H9 (cell line): ENCODE measurements around the gene LEKR1. TPM values are rescaled to one million over a fixed set of nuclear protein-coding genes. Genes with fewer than 3 reads are reported as not detected.

Experiments
- DNase-seq: peaks from one replicate; pipeline ENCODE4 v3.0.0-alpha.2; 2017
- H2AFZ ChIP-seq: one replicate; pipeline ENCODE4 v1.6.1; 2013; ENCODE audit warnings: mild to moderate bottlenecking, low read length, control low read depth, moderate library complexity
- H2AK5ac ChIP-seq: 2 replicates; pipeline ENCODE4 v1.6.1; 2013; ENCODE audit warnings: low read length, control low read depth, mixed read lengths; ENCODE audit not compliant: insufficient read length
- H2BK120ac ChIP-seq: one replicate; pipeline ENCODE4 v1.6.1; 2013; ENCODE audit warnings: low read depth, mild to moderate bottlenecking, low read length, control low read depth, inconsistent platforms; ENCODE audit not compliant: poor library complexity, severe bottlenecking
- H2BK12ac ChIP-seq: 2 replicates; pipeline ENCODE4 v1.6.1; 2013; ENCODE audit warnings: low read length, control low read depth, mixed read lengths, low read depth; ENCODE audit not compliant: insufficient read length
- H2BK15ac ChIP-seq: 2 replicates; pipeline ENCODE4 v1.6.1; 2013; ENCODE audit warnings: low read depth, low read length, control low read depth
- H2BK20ac ChIP-seq: one replicate; pipeline ENCODE4 v1.6.1; 2013; ENCODE audit warnings: low read depth, mild to moderate bottlenecking, low read length, control low read depth, inconsistent platforms; ENCODE audit not compliant: poor library complexity, severe bottlenecking
- H2BK5ac ChIP-seq: 2 replicates; pipeline ENCODE4 v1.6.1; 2013; ENCODE audit warnings: low read length, control low read depth, mixed read lengths; ENCODE audit not compliant: insufficient read length
- H3K14ac ChIP-seq: 2 replicates; pipeline ENCODE4 v1.6.1; 2013; ENCODE audit warnings: low read length, control low read depth; ENCODE audit not compliant: insufficient read depth
- H3K18ac ChIP-seq: 2 replicates; pipeline ENCODE4 v1.6.1; 2013; ENCODE audit warnings: low read depth, mild to moderate bottlenecking, mixed read lengths, low read length, control low read depth; ENCODE audit not compliant: insufficient read length
- H3K23ac ChIP-seq: 2 replicates; pipeline ENCODE4 v1.6.1; 2013; ENCODE audit warnings: low read length, control low read depth, mixed read lengths, low read depth; ENCODE audit not compliant: insufficient read length
- H3K23me2 ChIP-seq: 2 replicates; pipeline ENCODE4 v1.6.1; 2013; ENCODE audit warnings: low read depth, mild to moderate bottlenecking, mixed read lengths, low read length, control low read depth; ENCODE audit not compliant: insufficient read length, poor library complexity, severe bottlenecking
- H3K27ac ChIP-seq: 2 replicates; pipeline ENCODE4 v1.5.1; 2013; ENCODE audit warnings: low read length, control low read depth, mixed read lengths, low read depth; ENCODE audit not compliant: insufficient read length
- H3K27me3 ChIP-seq: 2 replicates; pipeline ENCODE4 v1.6.1; 2013; ENCODE audit warnings: low read length, control low read depth, inconsistent platforms; ENCODE audit not compliant: insufficient read depth
- H3K4ac ChIP-seq: 2 replicates; pipeline ENCODE4 v1.6.1; 2013; ENCODE audit warnings: low read depth, mild to moderate bottlenecking, control low read depth, inconsistent platforms, low read length, moderate library complexity
- H3K4me1 ChIP-seq: 2 replicates; pipeline ENCODE4 v1.6.1; 2013; ENCODE audit warnings: low read length, control low read depth, inconsistent platforms; ENCODE audit not compliant: insufficient read depth
- H3K4me2 ChIP-seq: 2 replicates; pipeline ENCODE4 v1.6.1; 2013; ENCODE audit warnings: low read length, control low read depth, mixed read lengths; ENCODE audit not compliant: insufficient read length, insufficient read depth
- H3K56ac ChIP-seq: 2 replicates; pipeline ENCODE4 v1.6.1; 2013; ENCODE audit warnings: low read depth, mild to moderate bottlenecking, mixed read lengths, low read length, control low read depth; ENCODE audit not compliant: insufficient read length
- H3K79me1 ChIP-seq: 2 replicates; pipeline ENCODE4 v1.6.1; 2013; ENCODE audit warnings: low read depth, mild to moderate bottlenecking, moderate library complexity, low read length, control low read depth, inconsistent platforms; ENCODE audit not compliant: insufficient read depth, poor library complexity, severe bottlenecking
- H3K79me2 ChIP-seq: 2 replicates; pipeline ENCODE4 v1.6.1; 2013; ENCODE audit warnings: low read length, control low read depth, inconsistent platforms; ENCODE audit not compliant: insufficient read depth
- H3K9ac ChIP-seq: 2 replicates; pipeline ENCODE4 v1.6.1; 2013; ENCODE audit warnings: low read length, control low read depth, mixed read lengths; ENCODE audit not compliant: insufficient read length; ENCODE audit errors: extremely low read depth
- H3K9me3 ChIP-seq: one replicate; pipeline ENCODE4 v1.6.1; 2013; ENCODE audit warnings: low read depth, low read length, inconsistent platforms; ENCODE audit not compliant: control insufficient read depth
- H3T11ph ChIP-seq: one replicate; pipeline ENCODE4 v1.6.1; 2013; ENCODE audit warnings: mild to moderate bottlenecking, low read length, control low read depth, inconsistent platforms
- H4K20me1 ChIP-seq: one replicate; pipeline ENCODE4 v1.6.1; 2013; ENCODE audit not compliant: control insufficient read depth, insufficient read length, insufficient read depth
- H4K5ac ChIP-seq: 2 replicates; pipeline ENCODE4 v1.6.1; 2013; ENCODE audit warnings: low read depth, mild to moderate bottlenecking, mixed read lengths, low read length, control low read depth; ENCODE audit not compliant: insufficient read length
- H4K8ac ChIP-seq: replicated peaks from 2 replicates; pipeline ENCODE4 v1.6.1; 2013; ENCODE audit warnings: low read length, control low read depth, mixed read lengths, low read depth; ENCODE audit not compliant: insufficient read length
- H4K91ac ChIP-seq: 2 replicates; pipeline ENCODE4 v1.6.1; 2013; ENCODE audit warnings: low read depth, mild to moderate bottlenecking, moderate library complexity, mixed read lengths, low read length, control low read depth; ENCODE audit not compliant: insufficient read length
- H3K27ac Mint-ChIP-seq, 3 experiments: 2 replicates in 2 of 3; 3 replicates in 1 of 3; pipeline ENCODE4 v1.8.0; 2020 to 2021; ENCODE audit warnings: mixed read lengths in 3 of 3, mild to moderate bottlenecking in 1 of 3, moderate library complexity in 1 of 3
- H3K27me3 Mint-ChIP-seq: 2 replicates; pipeline ENCODE4 v1.8.0; 2021; ENCODE audit warnings: low read depth, mild to moderate bottlenecking, moderate library complexity, mixed read lengths
- H3K36me3 Mint-ChIP-seq, 3 experiments: 2 replicates in 2 of 3; 3 replicates in 1 of 3; pipeline ENCODE4 v1.8.0; 2020 to 2021; ENCODE audit warnings: low read depth in 3 of 3, mixed read lengths in 3 of 3; ENCODE audit not compliant: insufficient read depth in 1 of 3
- H3K4me1 Mint-ChIP-seq, 2 experiments: 2 replicates each; pipeline ENCODE4 v1.8.0; 2020; ENCODE audit warnings: mixed read lengths in 2 of 2
- H3K4me3 Mint-ChIP-seq, 2 experiments: 2 replicates in 1 of 2; 3 replicates in 1 of 2; pipeline ENCODE4 v1.8.0; 2020 to 2021; ENCODE audit warnings: mild to moderate bottlenecking in 2 of 2, mixed read lengths in 2 of 2, moderate library complexity in 1 of 2
- H3K9me3 Mint-ChIP-seq, 2 experiments: 2 replicates in 1 of 2; 3 replicates in 1 of 2; pipeline ENCODE4 v1.8.0; 2020; ENCODE audit warnings: mild to moderate bottlenecking in 2 of 2, mixed read lengths in 2 of 2, moderate library complexity in 1 of 2
- CTCF ChIP-seq: fragments of 200-600 bp; sonication (generic); conservative IDR thresholded peaks from 3 replicates; pipeline ENCODE4 v1.8.0; 2021; ENCODE audit warnings: antibody characterized with exemption, mild to moderate bottlenecking
- WGBS: extraction: QIAGEN DNeasy Blood & Tissue Kit; methylation state at CpG from one replicate; pipeline ENCODE4 v1.1.7; 2013; ENCODE audit warnings: missing lambda C conversion rate, low lambda C conversion rate, mixed read lengths; ENCODE audit not compliant: insufficient read length; ENCODE audit errors: extremely low coverage; 5-methylcytosine and 5-hydroxymethylcytosine counted together
- total RNA-seq: library from RNA; stranded (reverse); gene quantifications from 2 replicates; pipeline ENCODE4 v1.2.1, GENCODE V29; 2021

The LEKR1 gene
- total RNA-seq, 1 experiment from 2014 or later, result not detected

DNA sequence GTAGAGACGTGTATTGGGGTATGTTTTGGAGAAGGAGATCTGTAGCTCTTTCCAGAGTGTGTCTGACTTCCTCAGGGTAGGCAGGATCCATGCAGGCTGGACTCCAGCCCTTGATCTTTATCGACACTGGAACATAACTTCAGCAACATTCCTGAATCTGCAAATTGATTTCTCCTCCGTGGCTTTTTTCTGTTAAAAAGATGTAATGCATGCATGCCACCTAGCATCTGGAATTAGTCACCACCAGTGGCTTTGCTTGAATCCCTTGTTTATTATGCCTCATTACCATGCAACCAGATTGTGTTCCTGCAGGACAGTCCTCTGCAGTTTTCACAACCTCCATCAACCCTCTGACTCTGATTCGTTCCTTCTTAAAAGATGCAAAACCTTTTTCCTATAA is 247.7 kb downstream of the LEKR1 start:
- Histone ChIP-seq H3K4me2 (no peak overlapping the region), H4K5ac (no peak overlapping the region), H2AK5ac (no peak overlapping the region), H3K9ac (no peak overlapping the region), H3T11ph (no peak overlapping the region), H2BK15ac (no peak overlapping the region), H4K8ac (no peak overlapping the region), H2AFZ (no peak overlapping the region), H3K4me1 (no peaks in the 10 kb centered on the region), H3K79me2 (no peaks in the 10 kb centered on the region), H3K9me3 (no peaks in the 10 kb centered on the region), H2BK12ac (no peak overlapping the region), H3K56ac (no peak overlapping the region), H2BK20ac (no peak overlapping the region), H2BK5ac (no peak overlapping the region), H3K23ac (no peak overlapping the region), H3K23me2 (no peaks in the 10 kb centered on the region), H3K27ac (no peak overlapping the region), H3K4ac (no peak overlapping the region), H4K91ac (no peak overlapping the region), H3K18ac (no peak overlapping the region), H3K14ac (no peak overlapping the region), H3K27me3 (no peaks in the 10 kb centered on the region), H2BK120ac (no peak overlapping the region), H3K79me1 (no peaks in the 10 kb centered on the region), H4K20me1 (no peaks in the 10 kb centered on the region)
- H3K4me1 Mint-ChIP-seq, result peaks cover 21 to 22% of the 10 kb centered on the region in 2 experiments
- TF ChIP-seq CTCF, result no peak
- no peaks in the 10 kb centered on the region; a peak in 1 of 7 replicates for H3K36me3 Mint-ChIP-seq
- no peak overlapping the region for H3K4me3 Mint-ChIP-seq
- H3K9me3 Mint-ChIP-seq, result no peaks in the 10 kb centered on the region; a peak in 1 of 5 replicates
- no peak overlapping the region for H3K27ac Mint-ChIP-seq
- peaks cover 53% of the 10 kb centered on the region for H3K27me3 Mint-ChIP-seq
- DNase-seq, result no peak
- no CpG with 5 or more reads among the region's 4 CpGs for WGBS
